ENCODE data around the gene KBTBD12.

GRCh38 chr3:127929818-127930413 lies 14.9 kb downstream of the KBTBD12 start:
- TF ChIP-seq REST (IDR thresholded peaks at IDR 0.05; ENCODE audit: insufficient read depth in 1 of 2, low read depth in 2 of 2, low read length in 2 of 2) (no peak), TAF1 (IDR thresholded peaks at IDR 0.05; ENCODE audit: borderline replicate concordance, insufficient read depth, low read length) (no peak), POLR2AphosphoS5 (IDR thresholded peaks at IDR 0.05; ENCODE audit: low read depth, low read length) (no peak), FOXP2 (optimal IDR thresholded peaks at IDR 0.05; ENCODE audit: borderline replicate concordance, extremely low read depth, extremely low read length, insufficient read depth) (no peak)

Measured in PFSK-1 (cell line).